H9 (cell line): ENCODE measurements around the gene EXOC3L4. TPM values are rescaled to one million over a fixed set of nuclear protein-coding genes. Genes with fewer than 3 reads are reported as not detected.

Experiments used
- DNase-seq: peaks from one replicate; pipeline ENCODE4 v3.0.0-alpha.2; 2017
- H2AFZ ChIP-seq: one replicate; pipeline ENCODE4 v1.6.1; 2013; ENCODE audit warnings: mild to moderate bottlenecking, low read length, control low read depth, moderate library complexity
- H2AK5ac ChIP-seq: 2 replicates; pipeline ENCODE4 v1.6.1; 2013; ENCODE audit warnings: low read length, control low read depth, mixed read lengths; ENCODE audit not compliant: insufficient read length
- H2BK120ac ChIP-seq: one replicate; pipeline ENCODE4 v1.6.1; 2013; ENCODE audit warnings: low read depth, mild to moderate bottlenecking, low read length, control low read depth, inconsistent platforms; ENCODE audit not compliant: poor library complexity, severe bottlenecking
- H2BK12ac ChIP-seq: 2 replicates; pipeline ENCODE4 v1.6.1; 2013; ENCODE audit warnings: low read length, control low read depth, mixed read lengths, low read depth; ENCODE audit not compliant: insufficient read length
- H2BK15ac ChIP-seq: 2 replicates; pipeline ENCODE4 v1.6.1; 2013; ENCODE audit warnings: low read depth, low read length, control low read depth
- H2BK20ac ChIP-seq: one replicate; pipeline ENCODE4 v1.6.1; 2013; ENCODE audit warnings: low read depth, mild to moderate bottlenecking, low read length, control low read depth, inconsistent platforms; ENCODE audit not compliant: poor library complexity, severe bottlenecking
- H2BK5ac ChIP-seq: 2 replicates; pipeline ENCODE4 v1.6.1; 2013; ENCODE audit warnings: low read length, control low read depth, mixed read lengths; ENCODE audit not compliant: insufficient read length
- H3K14ac ChIP-seq: 2 replicates; pipeline ENCODE4 v1.6.1; 2013; ENCODE audit warnings: low read length, control low read depth; ENCODE audit not compliant: insufficient read depth
- H3K18ac ChIP-seq: 2 replicates; pipeline ENCODE4 v1.6.1; 2013; ENCODE audit warnings: low read depth, mild to moderate bottlenecking, mixed read lengths, low read length, control low read depth; ENCODE audit not compliant: insufficient read length
- H3K23ac ChIP-seq: 2 replicates; pipeline ENCODE4 v1.6.1; 2013; ENCODE audit warnings: low read length, control low read depth, mixed read lengths, low read depth; ENCODE audit not compliant: insufficient read length
- H3K23me2 ChIP-seq: 2 replicates; pipeline ENCODE4 v1.6.1; 2013; ENCODE audit warnings: low read depth, mild to moderate bottlenecking, mixed read lengths, low read length, control low read depth; ENCODE audit not compliant: insufficient read length, poor library complexity, severe bottlenecking
- H3K27ac ChIP-seq: 2 replicates; pipeline ENCODE4 v1.5.1; 2013; ENCODE audit warnings: low read length, control low read depth, mixed read lengths, low read depth; ENCODE audit not compliant: insufficient read length
- H3K27me3 ChIP-seq: 2 replicates; pipeline ENCODE4 v1.6.1; 2013; ENCODE audit warnings: low read length, control low read depth, inconsistent platforms; ENCODE audit not compliant: insufficient read depth
- H3K4ac ChIP-seq: 2 replicates; pipeline ENCODE4 v1.6.1; 2013; ENCODE audit warnings: low read depth, mild to moderate bottlenecking, control low read depth, inconsistent platforms, low read length, moderate library complexity
- H3K4me1 ChIP-seq: 2 replicates; pipeline ENCODE4 v1.6.1; 2013; ENCODE audit warnings: low read length, control low read depth, inconsistent platforms; ENCODE audit not compliant: insufficient read depth
- H3K4me2 ChIP-seq: 2 replicates; pipeline ENCODE4 v1.6.1; 2013; ENCODE audit warnings: low read length, control low read depth, mixed read lengths; ENCODE audit not compliant: insufficient read length, insufficient read depth
- H3K56ac ChIP-seq: 2 replicates; pipeline ENCODE4 v1.6.1; 2013; ENCODE audit warnings: low read depth, mild to moderate bottlenecking, mixed read lengths, low read length, control low read depth; ENCODE audit not compliant: insufficient read length
- H3K79me1 ChIP-seq: 2 replicates; pipeline ENCODE4 v1.6.1; 2013; ENCODE audit warnings: low read depth, mild to moderate bottlenecking, moderate library complexity, low read length, control low read depth, inconsistent platforms; ENCODE audit not compliant: insufficient read depth, poor library complexity, severe bottlenecking
- H3K79me2 ChIP-seq: 2 replicates; pipeline ENCODE4 v1.6.1; 2013; ENCODE audit warnings: low read length, control low read depth, inconsistent platforms; ENCODE audit not compliant: insufficient read depth
- H3K9ac ChIP-seq: 2 replicates; pipeline ENCODE4 v1.6.1; 2013; ENCODE audit warnings: low read length, control low read depth, mixed read lengths; ENCODE audit not compliant: insufficient read length; ENCODE audit errors: extremely low read depth
- H3K9me3 ChIP-seq: one replicate; pipeline ENCODE4 v1.6.1; 2013; ENCODE audit warnings: low read depth, low read length, inconsistent platforms; ENCODE audit not compliant: control insufficient read depth
- H3T11ph ChIP-seq: one replicate; pipeline ENCODE4 v1.6.1; 2013; ENCODE audit warnings: mild to moderate bottlenecking, low read length, control low read depth, inconsistent platforms
- H4K20me1 ChIP-seq: one replicate; pipeline ENCODE4 v1.6.1; 2013; ENCODE audit not compliant: control insufficient read depth, insufficient read length, insufficient read depth
- H4K5ac ChIP-seq: 2 replicates; pipeline ENCODE4 v1.6.1; 2013; ENCODE audit warnings: low read depth, mild to moderate bottlenecking, mixed read lengths, low read length, control low read depth; ENCODE audit not compliant: insufficient read length
- H4K8ac ChIP-seq: replicated peaks from 2 replicates; pipeline ENCODE4 v1.6.1; 2013; ENCODE audit warnings: low read length, control low read depth, mixed read lengths, low read depth; ENCODE audit not compliant: insufficient read length
- H4K91ac ChIP-seq: 2 replicates; pipeline ENCODE4 v1.6.1; 2013; ENCODE audit warnings: low read depth, mild to moderate bottlenecking, moderate library complexity, mixed read lengths, low read length, control low read depth; ENCODE audit not compliant: insufficient read length
- H3K27ac Mint-ChIP-seq, 3 experiments: 2 replicates in 2 of 3; 3 replicates in 1 of 3; pipeline ENCODE4 v1.8.0; 2020 to 2021; ENCODE audit warnings: mixed read lengths in 3 of 3, mild to moderate bottlenecking in 1 of 3, moderate library complexity in 1 of 3
- H3K27me3 Mint-ChIP-seq: 2 replicates; pipeline ENCODE4 v1.8.0; 2021; ENCODE audit warnings: low read depth, mild to moderate bottlenecking, moderate library complexity, mixed read lengths
- H3K36me3 Mint-ChIP-seq, 3 experiments: 2 replicates in 2 of 3; 3 replicates in 1 of 3; pipeline ENCODE4 v1.8.0; 2020 to 2021; ENCODE audit warnings: low read depth in 3 of 3, mixed read lengths in 3 of 3; ENCODE audit not compliant: insufficient read depth in 1 of 3
- H3K4me1 Mint-ChIP-seq, 2 experiments: 2 replicates each; pipeline ENCODE4 v1.8.0; 2020; ENCODE audit warnings: mixed read lengths in 2 of 2
- H3K4me3 Mint-ChIP-seq, 2 experiments: 2 replicates in 1 of 2; 3 replicates in 1 of 2; pipeline ENCODE4 v1.8.0; 2020 to 2021; ENCODE audit warnings: mild to moderate bottlenecking in 2 of 2, mixed read lengths in 2 of 2, moderate library complexity in 1 of 2
- H3K9me3 Mint-ChIP-seq, 2 experiments: 2 replicates in 1 of 2; 3 replicates in 1 of 2; pipeline ENCODE4 v1.8.0; 2020; ENCODE audit warnings: mild to moderate bottlenecking in 2 of 2, mixed read lengths in 2 of 2, moderate library complexity in 1 of 2
- CTCF ChIP-seq: fragments of 200-600 bp; sonication (generic); conservative IDR thresholded peaks from 3 replicates; pipeline ENCODE4 v1.8.0; 2021; ENCODE audit warnings: antibody characterized with exemption, mild to moderate bottlenecking
- WGBS: extraction: QIAGEN DNeasy Blood & Tissue Kit; methylation state at CpG from one replicate; pipeline ENCODE4 v1.1.7; 2013; ENCODE audit warnings: missing lambda C conversion rate, low lambda C conversion rate, mixed read lengths; ENCODE audit not compliant: insufficient read length; ENCODE audit errors: extremely low coverage; 5-methylcytosine and 5-hydroxymethylcytosine counted together
- total RNA-seq: library from RNA; stranded (reverse); gene quantifications from 2 replicates; pipeline ENCODE4 v1.2.1, GENCODE V29; 2021

The EXOC3L4 gene
- total RNA-seq, 1 experiment from 2014 or later = 0.42 TPM

GRCh38 chr14:103085106-103086091 is 9.1 kb upstream of the EXOC3L4 start:
- DNase-seq = peak; percentile 73
- H3K4me1 Mint-ChIP-seq = peaks cover 2 to 8% of the 10 kb centered on the region in 2 experiments; a peak in 2 of 4 replicates
- H3K27ac Mint-ChIP-seq = peak overlapping the region in 1 of 3 experiments; percentile 33; a peak in 1 of 7 replicates

More at GRCh38 chr14:103085106-103086091, 9.1 kb upstream of the EXOC3L4 start:
- H4K8ac ChIP-seq = no peak overlapping the region
- H2BK15ac ChIP-seq = no peak overlapping the region
- H3K23me2 ChIP-seq = no peaks in the 10 kb centered on the region
- no peak overlapping the region for H2BK12ac ChIP-seq
- H3K4ac ChIP-seq = no peak overlapping the region
- no peak overlapping the region for H3K14ac ChIP-seq
- no peak overlapping the region for H3K23ac ChIP-seq
- H3K18ac ChIP-seq = no peak overlapping the region
- H3K27ac ChIP-seq = no peak overlapping the region
- no peak overlapping the region for H2AFZ ChIP-seq
- no CpG with 5 or more reads among the region's 24 CpGs for WGBS
- H3K79me2 ChIP-seq = no peaks in the 10 kb centered on the region
- H4K20me1 ChIP-seq = no peaks in the 10 kb centered on the region
- no peaks in the 10 kb centered on the region for H3K36me3 Mint-ChIP-seq
- H4K5ac ChIP-seq = no peak overlapping the region
- peak overlapping the region in 1 of 2 experiments; percentile 56; a peak in 2 of 5 replicates for H3K4me3 Mint-ChIP-seq
- no peak overlapping the region for H4K91ac ChIP-seq
- H2BK120ac ChIP-seq = no peak overlapping the region
- peak; percentile 73 for TF ChIP-seq CTCF
- no peak overlapping the region for H2BK5ac ChIP-seq
- no peaks in the 10 kb centered on the region for H3K4me1 ChIP-seq
- no peaks in the 10 kb centered on the region for H3K79me1 ChIP-seq
- H3K4me2 ChIP-seq = no peak overlapping the region
- H3K27me3 Mint-ChIP-seq = peaks cover 6% of the 10 kb centered on the region
- H3K9ac ChIP-seq = no peak overlapping the region
- H3T11ph ChIP-seq = no peak overlapping the region
- H3K9me3 ChIP-seq = no peaks in the 10 kb centered on the region
- no peaks in the 10 kb centered on the region for H3K9me3 Mint-ChIP-seq
- peaks cover 1% of the 10 kb centered on the region; the same call in 1 of the 2 replicates for H3K27me3 ChIP-seq
- H2AK5ac ChIP-seq = no peak overlapping the region
- no peak overlapping the region for H3K56ac ChIP-seq
- H2BK20ac ChIP-seq = no peak overlapping the region
